SK-N-SH (cell line): Measurements from ENCODE around the gene PPTC7.

Source experiments
- CHD2 ChIP-seq: fragments of 150-350 bp; IDR thresholded peaks from 2 replicates; pipeline ENCODE4 v1.6.1; 2018; ENCODE audit warnings: low read length; ENCODE audit not compliant: partially characterized antibody
- POLR2AphosphoS5 ChIP-seq: IDR thresholded peaks from 2 replicates; pipeline ENCODE4 v1.6.1; 2012; ENCODE audit warnings: low read depth, low read length
- TAF1 ChIP-seq: IDR thresholded peaks from 2 replicates; pipeline ENCODE4 v1.6.1; 2012; ENCODE audit warnings: low read depth, mild to moderate bottlenecking, low read length, moderate library complexity, borderline replicate concordance

GRCh38 chr12:110579535-110580253, 3.4 kb downstream of the PPTC7 start:
- TF ChIP-seq POLR2AphosphoS5 (no peak), TAF1 (no peak), CHD2 (no peak)
